ENCODE results near the gene CTRL.
"Not testable (repeated sequence)": the region's sequence is repeated elsewhere in the genome, so short reads cannot be mapped to it uniquely, and the experiment has no call there.

The CTRL gene

DNA sequence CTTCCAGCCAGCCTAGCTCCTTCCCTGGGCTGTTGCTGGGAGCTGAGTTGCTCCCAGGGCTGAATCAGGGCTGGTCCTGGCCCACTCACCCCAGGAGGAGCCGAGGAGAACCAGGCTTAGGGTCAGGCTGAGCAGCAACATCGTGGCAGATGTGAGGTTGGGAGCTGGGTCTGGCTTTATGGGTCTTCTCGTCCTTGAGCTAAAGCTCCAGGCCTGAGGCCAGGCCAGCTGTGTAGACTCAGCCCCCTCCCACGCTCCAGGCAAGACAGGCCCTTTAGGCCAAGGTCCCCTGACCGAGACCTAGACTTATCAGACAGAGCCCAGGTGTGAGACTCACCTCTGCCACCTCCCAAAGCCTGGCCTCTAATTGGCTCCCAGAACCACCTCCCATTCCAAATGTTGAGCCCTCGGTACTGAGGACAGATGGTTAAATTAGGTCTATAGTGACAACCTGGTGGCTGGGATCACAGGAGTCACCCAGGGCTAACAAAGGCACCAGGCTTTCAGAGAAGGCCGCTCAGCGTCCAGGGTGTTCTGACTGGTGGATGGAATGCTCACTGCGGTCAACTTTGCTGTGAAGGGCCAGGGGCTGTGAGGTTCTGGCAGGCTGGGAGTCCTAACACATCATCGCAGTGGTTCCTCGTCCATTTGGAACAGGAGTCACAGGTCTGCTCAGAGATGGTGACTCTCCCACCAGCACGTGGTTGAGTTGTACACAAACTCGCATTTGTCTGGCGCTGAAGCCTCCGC lies at the start of gene CTRL:
TSS of gene CTRL (minus strand) at position 151 of the 750 bp plus-strand sequence. CDS start at position 141, 10 bp downstream.
- DNase-seq (ENCODE audit: low spot score) = no peak

DNA sequence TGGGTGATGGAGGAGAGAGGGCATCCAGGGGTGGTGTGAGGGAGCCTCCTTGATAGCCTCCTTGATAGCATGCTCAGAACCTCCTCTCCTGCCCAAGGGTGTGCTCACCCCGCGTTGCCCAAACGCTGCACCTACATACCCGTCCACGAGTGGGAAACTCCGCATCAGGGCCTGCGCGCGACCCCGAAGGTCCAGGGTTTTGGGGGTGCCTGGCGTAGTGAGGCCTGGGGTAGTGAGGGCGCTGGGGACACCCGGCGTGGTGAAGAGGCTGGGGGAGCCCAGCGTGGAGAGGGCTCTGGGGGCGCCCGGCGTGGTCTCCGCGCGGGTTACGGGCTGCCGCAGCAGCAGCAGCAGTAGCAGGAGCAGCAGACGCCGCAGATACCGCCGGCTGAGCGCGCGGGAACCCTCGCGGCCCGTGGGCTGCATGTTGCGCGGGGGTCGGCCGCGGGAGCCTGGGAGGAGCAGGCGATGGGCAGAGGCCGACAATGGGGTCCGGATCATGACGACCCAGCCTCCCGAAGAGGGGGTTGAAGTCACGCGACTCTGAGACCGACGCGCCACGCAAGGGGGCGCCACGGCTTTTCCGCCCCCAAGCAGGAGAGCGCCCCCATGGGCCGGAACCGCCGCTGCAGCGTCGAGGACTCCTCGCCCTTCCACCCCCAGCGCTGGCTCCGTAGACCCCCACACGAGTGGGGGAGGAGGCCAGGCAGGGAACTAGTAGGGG lies 48.5 kb upstream of the CTRL start, which contains the start of gene DPEP3:
TSS of gene DPEP3 (minus strand) at position 545 of the 724 bp plus-strand sequence. CDS start at position 426, 119 bp downstream.
- no peak for DNase-seq (ENCODE audit: low spot score)

DNA sequence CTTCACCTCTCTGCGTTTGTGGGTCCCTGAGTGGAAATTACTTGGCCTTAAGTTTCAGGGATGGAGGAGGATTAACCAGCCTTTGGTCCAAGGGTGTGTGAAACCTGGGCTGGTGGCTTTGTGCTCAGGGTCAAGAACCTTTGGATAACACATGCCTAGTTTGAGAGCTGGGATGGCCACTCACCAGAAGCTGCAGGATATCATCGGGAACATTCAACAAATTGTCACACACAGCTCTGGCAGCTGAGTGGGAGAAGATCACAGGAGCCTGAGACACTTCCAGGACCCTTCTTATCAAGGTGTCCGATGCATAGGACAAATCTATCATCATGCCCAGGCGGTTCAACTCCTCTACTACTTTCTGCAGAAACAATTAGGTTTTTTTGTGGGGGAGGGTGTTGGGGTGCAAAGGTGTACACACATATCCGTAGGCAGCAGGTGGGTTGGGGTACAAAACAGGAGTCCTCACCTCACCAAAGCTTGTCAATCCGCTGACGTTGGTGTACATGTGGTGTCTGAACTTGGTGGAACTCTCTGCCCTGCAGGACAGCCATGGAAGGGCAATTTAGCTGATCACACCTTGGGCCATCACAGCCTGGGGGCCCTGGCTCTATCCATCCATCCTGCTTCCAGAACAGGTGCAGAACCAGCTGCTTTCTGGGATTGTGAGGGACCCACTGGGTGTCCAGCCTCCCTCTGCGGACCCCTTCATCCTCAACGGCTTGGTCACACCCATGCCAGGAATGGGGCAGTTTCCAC lies 46.0 kb upstream of the CTRL start:
- no peak for DNase-seq (ENCODE audit: low spot score)

DNA sequence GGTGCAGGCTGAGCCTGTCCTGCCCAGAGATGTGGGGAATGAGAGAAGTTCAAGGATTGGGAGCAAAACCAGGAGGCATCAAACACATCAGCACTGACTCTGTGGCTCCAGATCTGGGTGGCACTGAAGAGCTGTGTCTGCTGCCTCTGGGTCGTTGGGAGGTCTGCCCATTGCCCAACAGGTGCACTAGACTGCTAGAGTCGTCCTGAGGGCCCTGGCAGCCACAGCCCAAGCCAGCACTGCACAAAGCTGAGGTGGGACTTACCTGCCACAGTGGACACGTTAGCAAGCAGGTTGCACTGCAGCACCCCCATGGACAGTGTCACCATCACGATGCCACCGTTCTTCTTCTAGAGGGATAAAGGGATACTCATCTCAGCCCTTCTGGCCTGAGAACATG lies 45.3 kb upstream of the CTRL start:
- DNase-seq (ENCODE audit: low spot score) = no peak

DNA sequence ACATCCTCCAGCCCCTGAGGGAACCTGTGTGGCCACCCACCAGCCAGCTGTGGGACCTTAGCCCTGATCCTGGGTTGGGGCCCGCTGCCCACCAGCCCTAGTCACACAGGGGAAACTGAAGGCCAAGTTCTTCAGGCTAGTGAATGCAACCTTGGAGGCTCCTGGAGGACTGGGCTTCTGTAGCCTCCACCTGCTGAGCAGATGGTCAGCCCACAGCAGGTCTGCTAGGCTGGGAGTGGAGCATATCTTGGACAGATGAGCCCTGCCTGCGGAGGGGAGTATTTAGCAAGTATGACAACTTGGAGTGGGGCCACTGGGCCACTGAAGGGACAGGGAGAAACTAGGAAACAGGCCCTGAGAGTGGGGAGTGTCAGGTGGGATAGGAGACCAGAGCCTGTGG lies 44.5 kb upstream of the CTRL start:
- DNase-seq (ENCODE audit: low spot score) = no peak

DNA sequence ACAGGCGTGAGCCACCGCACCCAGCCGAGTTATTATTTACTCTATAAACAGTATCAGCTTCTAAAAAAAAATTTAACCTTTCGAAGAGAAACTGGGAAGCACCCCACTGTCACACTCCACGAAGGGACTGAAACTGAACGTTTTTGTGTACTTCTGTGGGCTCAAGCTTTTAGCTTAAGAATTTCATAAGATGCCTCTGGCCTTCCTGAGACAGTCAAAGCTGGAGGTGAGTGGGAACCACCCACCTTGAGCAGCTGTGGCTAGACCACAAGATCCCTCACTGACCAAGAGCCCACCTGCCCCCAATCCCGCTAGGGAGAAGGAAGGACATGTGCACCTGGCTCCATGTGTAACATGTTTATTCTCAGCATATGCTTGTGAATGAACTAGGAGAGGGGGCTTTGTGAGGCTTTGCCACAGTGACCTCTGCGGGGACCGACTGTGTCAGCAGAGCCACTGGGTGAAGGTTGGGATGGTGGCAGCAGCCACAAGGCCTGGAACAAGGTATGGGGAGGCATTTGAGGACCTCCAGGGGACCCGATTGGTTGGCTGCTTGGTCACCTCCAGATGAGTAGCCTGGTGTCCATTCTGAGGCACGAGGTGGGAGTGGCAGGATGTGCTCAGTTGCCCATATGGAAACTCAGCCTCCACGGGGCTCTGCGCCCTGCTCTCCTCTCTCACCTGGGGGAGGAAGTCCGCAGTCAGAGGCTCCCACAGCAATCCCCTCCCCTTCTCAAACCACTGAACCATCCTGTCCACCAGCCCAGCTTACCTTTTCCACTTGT lies 43.9 kb upstream of the CTRL start:
- DNase-seq (ENCODE audit: low spot score) = no peak

DNA sequence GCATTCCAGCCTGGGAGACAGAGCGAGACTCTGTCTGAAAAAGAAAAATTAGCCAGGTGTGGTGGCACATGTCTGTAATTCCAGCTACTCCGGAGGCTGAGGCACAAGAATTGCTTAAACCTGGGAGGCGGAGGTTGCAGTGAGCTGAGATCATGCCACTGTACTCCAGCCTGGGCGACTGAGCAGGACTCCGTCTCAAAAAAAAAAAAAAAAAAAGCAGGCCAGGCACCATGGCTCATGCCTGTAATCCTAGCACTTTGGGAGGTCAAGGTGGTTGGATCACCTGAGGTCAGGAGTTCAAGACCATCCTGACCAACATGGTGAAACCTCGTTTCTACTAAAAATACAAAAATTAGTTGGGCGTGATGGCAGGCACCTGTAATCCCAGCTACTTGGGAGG lies 40.6 kb upstream of the CTRL start:
- DNase-seq (ENCODE audit: low spot score) = not testable (repeated sequence)

DNA sequence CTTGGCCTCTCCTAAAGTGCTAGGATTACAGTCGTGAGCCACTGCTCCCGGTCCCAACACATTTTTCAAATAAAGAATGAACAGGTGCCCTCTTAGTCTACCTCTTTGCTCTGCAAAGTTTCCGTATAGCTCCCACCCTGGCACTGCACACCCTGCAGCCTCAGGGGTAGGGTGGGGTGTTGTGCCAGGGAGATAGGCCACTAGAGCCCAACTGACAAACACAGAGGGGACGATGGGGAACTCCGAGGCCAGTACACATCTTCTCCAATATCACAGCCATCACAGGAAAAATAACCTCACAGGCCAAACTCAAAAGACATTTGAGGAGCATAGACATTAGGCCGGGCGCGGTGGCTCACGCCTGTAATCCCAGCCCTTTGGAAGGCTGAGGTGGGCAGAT lies 39.4 kb upstream of the CTRL start:
- no peak for DNase-seq (ENCODE audit: low spot score)

DNA sequence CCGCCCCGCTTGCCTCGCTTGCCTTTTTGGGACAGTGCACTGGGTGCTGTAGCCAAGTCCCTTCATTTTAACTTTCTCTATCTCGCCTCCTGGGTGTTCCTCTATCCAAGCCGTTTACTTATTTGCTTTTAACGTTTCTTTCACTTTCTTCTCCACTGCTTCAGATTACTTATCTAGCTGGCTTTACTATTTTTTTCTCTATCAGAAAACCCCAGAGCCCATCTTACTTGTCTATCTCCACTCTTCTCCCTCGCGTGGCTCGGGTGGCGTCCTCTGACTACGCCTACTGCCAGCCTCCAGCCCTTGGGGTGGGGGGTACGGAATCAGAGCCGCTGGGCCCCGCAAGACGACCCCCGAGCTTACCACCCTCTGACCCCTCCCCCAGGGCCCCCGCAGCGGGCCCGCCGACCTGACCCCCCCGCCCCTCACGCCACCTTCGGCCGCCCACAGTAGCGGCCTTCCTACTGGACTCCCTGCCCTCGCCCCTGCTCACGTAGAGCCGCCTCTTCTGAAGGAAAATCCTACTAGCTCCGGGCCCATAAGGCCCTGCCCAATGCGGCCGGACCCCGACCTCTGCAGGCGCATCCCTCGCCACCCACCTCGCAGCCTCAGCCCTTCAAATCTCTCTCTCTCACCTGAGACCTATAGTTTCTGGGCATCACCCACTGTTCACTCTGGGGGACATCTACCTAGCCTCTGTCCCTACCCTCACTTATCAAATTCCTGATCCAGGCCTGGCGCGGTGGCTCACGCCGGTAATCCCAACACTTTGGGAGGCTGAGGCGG lies 37.8 kb upstream of the CTRL start:
- no peak for DNase-seq (ENCODE audit: low spot score)

DNA sequence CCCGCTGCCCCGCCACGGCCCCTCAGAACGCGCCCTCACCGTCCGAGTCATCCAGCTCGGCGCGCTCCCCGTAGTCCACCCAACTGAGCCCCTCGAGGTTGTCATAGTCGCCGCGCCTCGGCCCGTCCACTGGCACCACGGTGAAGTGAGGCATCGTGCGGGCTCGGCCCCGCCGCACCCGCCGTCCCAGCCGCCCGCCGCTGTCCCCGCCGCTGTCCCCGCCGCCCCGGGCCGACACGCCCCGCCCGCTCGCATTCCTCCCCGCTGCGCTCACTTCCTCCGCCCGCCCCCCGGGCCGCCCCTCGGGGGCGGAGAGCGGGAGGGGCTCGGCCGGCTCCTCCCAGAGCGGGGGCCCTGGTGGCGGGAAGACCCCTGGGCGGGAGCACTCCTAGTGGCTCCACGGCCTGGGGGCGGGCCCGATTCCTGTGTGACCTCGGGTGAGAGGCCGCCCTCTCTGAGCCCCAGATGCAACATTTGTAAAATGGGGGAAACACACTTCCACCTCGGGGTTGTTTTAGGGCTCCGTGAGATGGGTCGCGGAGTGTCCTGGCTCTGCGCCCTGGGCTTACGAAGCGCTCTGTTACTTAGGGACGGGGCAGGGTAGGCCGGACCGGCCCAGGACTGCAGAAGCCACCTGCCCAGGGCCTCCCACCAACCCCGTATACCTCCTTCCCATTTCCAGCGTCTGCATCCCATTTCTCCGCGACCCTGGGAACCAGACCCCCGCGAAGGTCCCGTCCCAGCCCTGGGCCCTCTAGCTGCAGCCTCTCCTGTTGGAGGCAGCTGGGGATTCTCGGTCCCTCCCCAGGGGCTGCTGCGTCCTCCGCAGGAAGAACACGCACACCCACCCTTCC lies 37.0 kb upstream of the CTRL start, which contains the start of gene SLC12A4:
TSS of gene SLC12A4 (minus strand) at position 238 of the 854 bp plus-strand sequence. CDS start at position 154, 84 bp downstream.
- peak; percentile 56 for DNase-seq (ENCODE audit: low spot score)

DNA sequence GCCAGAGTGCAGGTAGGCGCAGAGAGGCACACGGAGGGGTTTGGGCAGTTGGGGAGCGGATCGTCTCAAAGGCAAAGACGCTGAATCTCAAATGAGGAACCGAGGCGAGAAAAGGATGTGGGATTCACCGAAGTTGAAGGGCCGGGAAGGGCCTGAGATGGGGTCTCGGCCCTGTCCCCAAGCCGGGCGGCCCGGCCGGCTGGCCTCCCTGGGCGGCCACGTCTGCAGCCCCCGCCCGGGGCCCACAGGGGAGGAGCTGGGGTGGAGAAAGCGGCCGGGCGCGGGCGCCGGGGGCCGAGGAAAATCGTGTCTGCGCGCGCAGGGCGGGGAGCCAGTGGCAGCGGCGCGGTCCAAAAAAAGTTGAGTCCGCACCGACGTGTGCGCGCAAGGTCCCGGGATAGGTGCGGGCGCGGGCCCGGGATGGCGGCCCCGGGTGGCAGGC lies 36.3 kb upstream of the CTRL start:
- DNase-seq (ENCODE audit: low spot score) = no peak

DNA sequence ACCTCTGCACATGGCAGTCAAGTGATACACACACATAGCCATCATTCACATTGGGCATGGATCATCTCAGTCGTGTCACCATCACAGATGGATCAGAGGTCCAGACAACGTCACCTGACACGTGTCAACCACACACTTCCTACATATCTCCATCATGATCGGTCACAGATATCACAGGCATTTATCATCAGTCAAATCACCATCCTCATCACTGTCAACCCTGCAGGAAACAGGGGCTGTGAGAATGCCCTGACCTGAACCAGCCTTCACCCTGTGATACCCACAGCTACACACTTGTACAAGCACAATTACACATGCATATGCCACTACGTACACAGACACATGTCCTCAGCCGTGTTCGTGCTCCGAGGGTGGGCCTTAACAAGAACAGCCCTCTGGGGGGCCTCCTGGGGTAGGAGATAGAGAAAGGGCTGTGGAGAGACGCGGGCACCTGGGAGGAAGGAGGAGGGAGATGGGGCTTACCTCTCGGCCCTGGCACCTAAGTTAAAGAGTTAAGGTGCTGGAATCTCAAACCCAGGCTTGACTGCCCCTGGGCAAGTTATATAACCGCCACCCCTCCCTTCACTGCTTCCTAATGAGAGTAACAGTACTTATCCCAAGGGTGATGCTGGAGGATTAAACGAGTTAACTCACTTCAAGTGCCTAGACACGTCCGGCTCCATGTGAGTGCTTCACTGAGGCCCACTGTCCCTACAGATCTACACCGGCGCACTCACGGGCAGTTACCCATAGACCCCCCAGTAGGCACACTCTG lies 35.7 kb upstream of the CTRL start:
- DNase-seq (ENCODE audit: low spot score) = no peak

DNA sequence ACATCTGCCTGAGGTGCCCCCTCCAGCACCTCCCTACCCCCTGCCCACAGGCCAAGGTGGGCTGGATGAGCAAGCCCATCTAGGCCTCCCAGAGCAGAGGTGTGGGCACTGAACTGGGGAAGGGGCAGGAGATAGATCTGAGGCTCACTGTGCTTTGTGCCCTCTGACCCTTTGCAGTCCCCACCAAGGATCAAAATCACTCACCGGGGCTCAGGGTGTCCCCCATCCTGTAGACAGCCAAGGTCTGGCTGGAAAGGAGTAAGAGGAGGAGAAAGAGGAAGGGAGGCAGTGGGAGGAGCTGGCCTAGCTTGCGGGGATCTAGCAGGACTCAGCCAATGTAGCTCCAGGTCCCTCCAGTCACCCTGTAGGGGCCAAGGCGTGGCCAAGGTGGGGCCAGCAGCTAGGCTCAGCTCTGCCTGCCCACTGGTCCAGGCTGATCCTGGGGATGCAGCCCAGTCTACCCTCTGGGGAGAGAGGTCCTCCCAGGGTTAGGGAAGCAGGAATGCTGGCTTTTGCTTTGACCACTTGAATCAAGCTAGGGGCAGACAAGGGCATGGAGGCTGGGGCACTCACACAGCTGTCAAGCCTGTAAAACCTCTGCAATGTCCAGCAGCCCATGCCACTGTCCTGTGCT lies 35.0 kb upstream of the CTRL start:
- DNase-seq (ENCODE audit: low spot score) = peak; percentile 43

DNA sequence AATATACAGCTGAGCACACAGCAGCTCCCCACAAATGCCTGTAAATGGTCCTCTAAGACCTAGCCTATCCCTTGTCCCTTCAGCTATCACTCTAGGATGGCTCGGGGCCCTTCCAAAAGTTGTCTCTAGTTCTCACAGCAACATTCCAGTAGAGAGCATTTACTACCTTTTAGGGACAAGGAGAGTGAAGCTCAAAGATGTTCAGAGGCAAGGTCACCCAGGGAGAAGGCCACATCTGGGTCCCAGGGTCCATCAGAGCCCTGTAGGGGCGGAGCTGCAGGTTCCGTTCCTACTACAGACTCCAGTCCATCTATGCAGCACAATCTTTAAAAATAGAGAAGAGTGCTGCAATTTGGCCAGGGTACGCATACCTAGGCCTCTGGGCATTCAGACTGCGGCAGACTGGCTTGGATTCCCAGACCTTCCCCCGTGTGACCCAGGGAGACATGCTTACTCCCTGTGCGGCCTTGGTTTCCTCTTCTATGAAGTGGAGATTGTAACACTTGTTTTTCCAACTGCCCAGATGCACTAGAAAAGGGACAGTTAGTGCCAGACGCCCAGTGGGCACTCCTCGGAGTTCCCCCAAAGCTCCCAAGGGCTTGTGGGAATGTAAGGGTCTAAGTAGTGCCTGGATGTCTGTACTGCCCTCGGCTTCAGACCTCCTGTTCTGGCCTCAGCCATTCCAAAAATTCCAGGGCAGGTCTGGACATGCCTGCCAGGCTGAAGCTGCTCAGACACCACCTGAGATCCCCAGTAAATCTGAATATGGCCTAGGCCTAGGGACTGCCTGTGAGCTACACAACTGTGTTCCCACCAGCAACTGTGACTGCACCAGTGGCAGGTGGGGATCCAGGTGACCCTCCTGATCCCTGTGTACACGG lies 34.2 kb upstream of the CTRL start:
- DNase-seq (ENCODE audit: low spot score) = no peak

DNA sequence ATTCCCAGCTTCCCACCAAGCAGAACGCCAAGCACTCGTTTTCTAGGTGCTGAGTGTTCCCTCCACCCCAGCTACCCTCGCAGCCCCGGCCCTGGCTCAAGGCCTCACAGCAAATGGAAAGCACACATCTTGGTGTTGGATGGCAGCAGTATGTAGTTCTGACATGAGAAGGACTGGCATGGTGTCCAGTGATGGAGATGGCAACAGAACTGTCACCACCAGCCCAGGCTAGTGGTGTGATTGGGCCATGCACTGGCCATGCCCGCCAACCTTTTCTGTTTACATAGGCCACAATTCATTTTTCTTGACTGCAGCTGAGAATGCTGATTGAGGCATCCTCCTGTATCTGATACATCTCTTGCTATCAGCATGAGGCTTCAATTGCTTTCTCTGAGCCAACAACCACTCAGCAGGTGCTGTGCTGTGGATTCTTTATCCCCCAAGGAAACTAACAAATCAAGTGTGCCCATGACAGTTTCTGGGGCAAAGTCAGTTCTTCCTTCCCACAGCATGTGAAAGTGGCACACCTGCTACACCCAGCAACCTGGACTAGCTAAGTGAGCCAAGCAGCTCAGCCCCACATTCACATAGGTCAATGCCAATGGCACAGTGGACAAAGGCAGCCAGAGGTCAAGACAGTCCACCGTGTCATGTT lies 32.9 kb upstream of the CTRL start:
- no peak for DNase-seq (ENCODE audit: low spot score)

DNA sequence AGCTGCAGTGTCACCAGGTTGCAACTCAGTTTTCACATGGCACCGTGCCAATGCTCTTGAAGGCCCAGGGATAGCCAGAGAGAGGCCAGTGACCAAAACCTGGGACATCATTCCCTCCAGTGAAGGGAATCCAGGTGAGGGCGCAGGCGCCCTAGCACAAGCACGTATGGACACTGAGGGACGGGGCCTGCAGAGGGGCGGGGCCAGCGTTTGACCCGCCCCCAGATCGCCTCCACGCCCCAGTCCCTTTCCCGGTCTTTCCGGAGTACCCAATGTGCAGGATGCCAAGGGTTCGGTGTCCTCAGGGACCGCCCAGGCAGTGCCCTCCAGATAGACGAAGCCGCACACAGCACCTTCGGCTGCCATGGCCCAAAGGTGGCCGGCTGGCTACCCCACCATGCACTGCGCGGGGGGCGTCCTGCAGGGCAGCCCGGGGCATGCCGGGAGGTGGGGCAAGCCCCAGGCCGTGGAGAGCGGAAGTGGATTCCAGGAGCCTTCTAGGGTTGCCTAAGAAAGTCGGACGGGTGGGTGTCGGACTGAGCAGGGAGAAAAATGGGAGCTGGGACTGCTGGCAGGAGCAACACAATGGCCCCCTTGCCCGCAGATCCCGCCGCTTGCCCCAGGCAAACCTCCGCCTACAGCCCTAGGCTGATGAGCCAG lies 32.1 kb upstream of the CTRL start:
- DNase-seq (ENCODE audit: low spot score) = no peak

DNA sequence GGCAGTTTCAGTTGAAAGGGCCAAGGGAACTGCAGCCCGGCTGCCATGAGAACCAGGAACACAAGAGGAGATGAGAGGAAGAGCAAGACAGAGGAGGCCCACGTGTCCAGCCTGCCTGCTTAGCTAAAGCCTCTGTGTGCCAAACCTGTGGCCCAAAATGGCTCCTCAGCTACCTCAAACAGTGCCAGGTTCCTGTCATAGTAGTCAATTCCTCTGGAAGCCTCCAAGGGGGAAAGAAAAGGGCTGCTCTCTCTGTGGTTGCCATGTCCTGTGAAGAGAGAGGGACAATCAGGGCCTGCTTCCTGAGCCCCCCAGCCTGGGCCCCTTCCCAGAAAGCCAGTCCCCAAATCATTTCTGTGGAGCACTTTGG lies 31.6 kb upstream of the CTRL start:
- no peak for DNase-seq (ENCODE audit: low spot score)
